Left renal cortex interstitium (tissue), 4 donors: ENCODE results near the gene POGZ. TPM values are rescaled to one million over a fixed set of nuclear protein-coding genes. Genes with fewer than 3 reads are reported as not detected.
"Not testable (repeated sequence)": the region's sequence is repeated elsewhere in the genome, so short reads cannot be mapped to it uniquely, and the experiment has no call there.

ENCODE experiments used
- DNase-seq, 4 donors: peaks; one replicate each; pipeline ENCODE4 v3.0.0-alpha.2; 2013; ENCODE audit warnings: low read depth in 4 of 4, low spot score in 2 of 4, missing footprints in 1 of 4
- polyA plus RNA-seq, 4 donors: library from polyadenylated mRNA; unstranded; fragments of 120-200 nt; gene quantifications; one replicate each; pipeline ENCODE4 v1.2.1, GENCODE V29; 2013; ENCODE audit not compliant: insufficient read length in 4 of 4

The POGZ gene
- polyA plus RNA-seq, 4 donors, result 75.0 to 170 (median 125) TPM

DNA sequence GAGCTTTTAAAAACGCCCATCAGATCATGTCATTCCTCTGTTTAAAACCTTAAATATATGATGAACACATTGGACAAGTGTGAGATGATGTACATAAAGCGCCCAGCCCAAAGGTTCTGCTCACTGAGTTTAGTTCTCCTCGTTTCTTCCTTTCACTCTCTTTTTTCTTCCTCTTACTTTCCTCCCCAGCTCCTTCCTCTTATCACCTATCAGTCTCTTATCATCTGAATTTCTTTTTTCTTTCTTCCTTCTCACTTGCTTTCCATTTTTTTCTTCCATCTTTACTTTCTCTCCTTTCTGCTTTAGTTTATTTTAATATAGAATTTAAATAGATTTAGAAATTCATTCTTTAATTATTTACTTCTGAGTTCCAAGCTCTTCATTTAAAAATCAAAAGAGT, 17.8 kb upstream of the POGZ start:
- DNase-seq, result no peak

DNA sequence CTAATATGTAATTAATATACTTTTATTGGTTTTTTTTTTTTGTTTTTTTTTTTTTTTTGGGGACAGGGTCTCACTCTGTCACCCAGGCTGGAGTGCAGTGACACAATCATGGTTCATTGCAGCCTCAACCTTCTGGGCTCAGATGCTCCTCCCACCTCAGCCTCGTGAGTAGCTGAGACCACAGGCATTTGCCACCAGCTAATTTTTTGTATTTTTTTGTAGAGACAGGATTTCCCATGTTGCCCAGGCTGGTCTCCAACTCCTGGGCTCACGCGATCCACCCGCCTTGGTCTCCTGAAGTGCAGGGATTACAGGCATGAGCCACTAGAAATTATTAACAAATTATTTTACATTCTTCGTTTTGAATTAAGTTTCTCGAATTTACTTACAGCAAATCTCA, 16.8 kb upstream of the POGZ start:
- no peak for DNase-seq

DNA sequence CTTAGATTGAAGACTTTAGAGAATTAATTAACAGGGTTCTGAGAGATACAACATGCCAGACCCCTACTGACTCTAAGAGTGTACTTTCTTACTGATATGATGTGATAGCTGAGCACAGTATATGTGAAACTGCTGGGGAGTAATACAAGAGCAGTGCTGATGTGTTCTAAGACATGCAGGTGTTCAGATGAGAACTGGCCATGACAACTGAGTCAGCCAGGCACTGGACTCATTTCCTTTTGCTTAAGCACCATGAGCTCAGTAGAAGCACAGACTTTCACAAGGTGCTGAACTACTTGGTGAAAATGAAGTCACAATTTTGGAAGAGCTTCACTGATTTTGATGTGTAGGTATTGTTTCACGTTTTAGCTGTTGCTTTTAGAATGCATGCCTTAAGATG, 15.9 kb upstream of the POGZ start:
- DNase-seq, result no peak

DNA sequence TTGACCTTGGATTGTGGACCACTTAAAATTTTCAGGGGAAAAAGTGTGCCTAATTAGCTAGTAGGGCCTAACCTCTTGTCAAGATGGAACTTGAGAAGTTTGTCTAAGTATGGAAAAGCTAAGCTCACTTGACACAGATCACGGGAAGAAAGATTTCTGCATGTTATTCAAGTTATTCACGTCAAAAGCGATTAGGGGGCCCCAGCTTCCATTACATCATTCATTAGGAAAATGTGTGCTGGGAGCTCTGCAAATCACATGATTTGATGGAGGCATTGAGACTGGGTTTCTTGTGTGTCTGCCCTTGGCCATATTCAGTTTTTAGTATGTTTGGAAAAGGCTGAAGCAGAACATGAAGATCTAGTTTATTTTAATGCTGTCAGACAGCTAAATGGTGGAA, 15.5 kb upstream of the POGZ start:
- DNase-seq, result no peak

DNA sequence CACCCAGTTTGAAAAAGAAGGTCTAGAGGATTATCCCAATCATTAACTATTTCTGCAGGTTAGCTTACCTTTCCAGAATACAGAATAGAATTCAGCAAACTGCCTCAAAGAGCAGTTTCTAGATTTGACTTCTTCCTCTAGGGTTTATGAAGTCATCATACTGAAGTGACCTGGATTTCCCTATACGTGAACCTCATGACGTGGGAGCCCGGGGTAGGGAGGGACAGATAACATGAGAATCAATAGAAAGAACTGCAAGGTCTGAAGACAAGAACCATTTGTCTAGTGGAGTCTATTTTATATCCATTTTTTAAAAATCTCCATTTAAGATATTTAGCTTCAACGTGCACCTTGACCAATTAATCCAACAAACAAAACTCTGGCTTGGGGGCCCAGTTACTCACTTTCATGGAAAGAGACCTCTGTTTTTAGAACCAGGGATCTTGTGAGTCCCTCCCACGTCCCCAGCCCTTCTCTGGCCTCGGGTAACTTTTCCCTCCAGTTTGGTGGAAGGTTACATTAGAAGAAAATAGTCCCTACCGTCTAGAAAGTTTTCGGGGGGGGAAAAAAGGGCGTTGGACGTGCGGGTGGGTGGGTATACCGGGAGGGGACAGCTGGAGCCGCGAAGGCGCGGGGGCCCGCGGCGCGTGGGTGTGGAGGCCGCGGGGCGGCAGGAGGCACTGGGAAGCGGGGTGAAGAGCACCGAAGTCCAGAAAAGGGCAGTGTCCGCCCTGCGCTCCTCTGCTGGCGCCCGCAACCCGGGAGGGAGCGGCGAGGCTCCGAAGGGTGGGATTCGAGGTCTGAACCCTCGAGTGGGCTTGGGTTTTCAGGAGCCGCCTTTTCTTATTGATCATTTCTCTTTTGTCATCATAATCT, 13.8 kb upstream of the POGZ start:
- DNase-seq, result peak in 2 of 4 donors; percentile 62 to 71

DNA sequence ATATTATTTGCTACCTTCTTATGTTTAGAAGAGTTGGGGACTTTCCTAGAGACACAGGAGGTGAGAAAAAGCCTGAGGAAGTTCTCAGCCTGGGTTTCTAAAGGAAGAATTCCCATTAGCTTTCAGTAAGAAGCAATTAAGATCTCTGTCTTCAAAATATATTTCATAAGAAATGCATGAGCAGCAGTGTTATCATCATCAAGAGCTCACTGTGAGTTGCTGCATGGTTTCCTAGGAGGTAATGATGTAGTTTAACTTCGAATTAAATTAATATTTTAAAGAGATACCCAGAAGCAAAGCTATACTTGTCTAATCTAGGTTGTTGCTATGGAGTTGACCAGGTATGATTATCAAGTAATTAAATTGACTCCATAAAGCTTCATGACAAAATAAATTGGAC, 5.7 kb upstream of the POGZ start:
- no peak for DNase-seq

DNA sequence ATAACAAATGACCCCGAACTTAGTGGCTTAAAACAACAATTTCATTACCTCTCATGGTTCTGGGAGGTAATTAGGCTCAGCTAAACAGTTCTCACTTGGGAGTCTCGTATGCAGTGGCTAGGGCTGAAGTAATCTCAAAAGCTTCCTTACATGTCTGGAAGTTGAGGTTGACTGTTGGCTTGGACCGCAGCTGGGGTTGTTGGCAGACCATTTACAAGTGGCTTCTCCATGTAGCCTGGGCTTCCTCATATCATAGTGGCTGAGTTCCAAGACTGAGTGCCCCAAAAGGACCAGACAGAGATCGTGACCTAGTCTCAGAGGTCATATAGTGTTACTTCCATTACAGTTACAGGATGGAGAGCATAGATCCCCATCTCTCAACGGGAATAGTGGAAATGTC, 2.4 kb upstream of the POGZ start:
- DNase-seq, result no peak

DNA sequence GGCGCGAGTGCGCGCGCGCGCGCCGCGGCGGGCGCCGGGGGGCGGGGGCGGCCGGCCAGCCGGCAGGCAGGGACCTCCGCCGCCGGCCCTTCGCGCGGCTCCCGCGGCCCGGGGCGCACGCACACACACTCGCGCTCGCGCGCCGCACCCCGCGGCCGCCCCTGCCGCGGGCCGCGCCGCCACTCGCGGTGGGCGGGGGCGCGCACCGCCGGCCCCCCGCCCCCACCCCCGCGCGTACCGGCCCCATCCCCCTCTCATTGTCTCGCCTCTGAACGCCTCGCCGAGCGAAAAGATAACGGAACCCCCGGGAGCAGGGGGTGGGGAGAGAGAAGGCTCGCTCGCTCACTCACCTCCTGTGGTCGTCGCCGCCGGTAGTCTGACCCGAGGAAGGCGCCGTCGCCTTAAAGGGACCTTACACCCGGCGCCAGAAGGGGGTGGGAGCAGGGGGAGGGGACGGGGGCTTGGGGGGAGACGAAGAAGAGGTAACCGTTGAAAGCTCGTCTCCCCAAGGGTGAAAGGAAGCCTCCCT, 428 bp downstream of the POGZ start:
- DNase-seq, result no peak

DNA sequence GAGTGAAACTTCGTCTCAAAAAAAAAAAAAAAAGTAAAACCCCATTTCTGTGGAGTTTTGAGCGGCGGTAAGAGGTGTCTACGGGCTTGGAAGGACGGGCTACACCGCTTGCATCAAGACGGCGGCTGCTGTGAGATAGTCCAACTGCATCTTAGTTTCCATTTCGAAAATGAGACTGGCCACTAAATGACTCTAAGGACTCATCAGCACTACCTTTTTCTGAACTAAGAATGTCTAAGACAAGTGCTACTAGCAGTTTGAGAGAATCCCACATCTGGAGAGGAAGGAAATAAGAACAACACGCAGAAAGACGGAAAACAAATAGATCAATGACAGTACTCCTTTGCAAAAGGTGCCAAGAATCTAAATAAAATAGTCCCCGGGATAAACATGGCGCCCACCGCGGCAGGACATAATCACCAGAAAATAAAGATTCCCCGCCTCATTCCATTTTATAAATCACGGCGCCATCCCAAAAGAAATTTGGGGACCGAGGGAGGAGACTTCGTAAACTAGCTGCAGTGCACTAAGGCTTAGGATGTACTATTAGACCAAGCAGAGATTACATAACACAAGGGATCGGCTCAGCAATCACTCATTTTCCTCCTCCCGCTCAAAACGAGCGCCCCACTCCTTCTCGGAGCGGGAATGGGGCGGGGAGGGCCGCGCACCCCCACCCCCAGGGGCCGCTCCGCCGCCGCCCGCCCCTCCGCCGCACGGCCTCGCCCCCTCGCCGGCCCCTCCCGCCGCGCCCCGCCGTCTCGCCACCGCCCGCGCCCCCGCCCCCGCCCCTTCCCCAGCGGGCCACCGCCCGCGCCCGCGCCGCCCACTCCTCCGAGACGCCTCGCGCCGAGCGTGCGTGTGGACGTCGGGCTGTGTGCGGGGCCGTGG, 1.1 kb downstream of the POGZ start:
- DNase-seq, result peak in 3 of 4 donors; percentile 60 to 75 (median 72)

DNA sequence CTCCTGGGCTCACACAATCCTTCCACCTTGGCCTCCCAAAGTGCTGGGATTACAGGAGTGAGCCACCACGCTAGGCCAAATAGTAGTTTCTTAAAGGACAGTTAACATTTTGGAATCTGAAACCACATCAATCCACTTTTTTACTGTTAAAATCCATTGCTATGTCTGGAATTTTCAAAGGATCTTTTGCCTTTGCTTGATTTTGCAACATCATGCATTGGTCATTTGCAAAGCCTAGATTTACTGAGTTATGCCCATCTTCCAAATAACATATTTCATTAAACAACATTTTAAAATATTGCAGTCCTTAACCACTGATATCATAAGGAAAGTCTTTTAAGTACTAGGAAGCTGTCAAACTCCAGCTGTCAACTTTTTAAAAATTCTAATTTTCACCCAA, 3.3 kb downstream of the POGZ start:
- DNase-seq, result no peak

DNA sequence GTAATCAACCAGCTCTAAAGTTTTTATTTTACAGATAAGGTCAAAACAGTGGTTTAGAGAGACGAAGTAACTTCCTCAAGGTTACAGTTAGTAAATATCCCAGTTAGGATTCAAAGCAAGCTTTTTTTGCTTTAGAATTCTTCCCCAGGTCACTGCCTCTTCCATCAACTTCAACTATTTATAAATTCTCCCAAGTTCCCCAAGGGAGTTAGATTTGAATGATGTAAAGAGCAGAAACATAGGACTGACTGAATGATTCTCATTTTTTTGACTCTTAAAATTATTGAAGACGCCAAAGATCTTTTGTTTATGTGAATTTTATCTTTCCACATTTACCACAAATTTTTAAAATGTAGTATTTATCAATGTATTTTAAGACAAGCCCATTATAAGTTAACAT, 4.1 kb downstream of the POGZ start:
- DNase-seq, result no peak

DNA sequence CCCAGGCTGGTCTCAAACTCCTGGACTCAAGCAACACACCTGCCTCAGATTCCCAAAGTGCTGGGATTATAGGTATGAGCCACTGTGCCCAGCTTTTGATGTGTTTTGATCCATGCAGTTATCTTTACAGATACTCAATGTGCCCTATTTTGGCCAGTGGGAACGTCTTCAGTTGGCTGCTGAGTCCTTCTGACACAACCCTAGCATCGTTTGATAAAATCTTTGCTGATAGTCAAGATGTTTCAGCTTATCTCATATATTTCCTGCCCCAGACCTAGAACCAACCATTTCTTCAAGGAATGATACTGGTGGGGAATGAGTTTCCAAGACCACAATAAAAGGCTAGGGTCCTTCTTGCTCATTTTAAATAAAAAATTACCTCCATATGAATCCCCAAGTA, 11.6 kb downstream of the POGZ start:
- no peak for DNase-seq

DNA sequence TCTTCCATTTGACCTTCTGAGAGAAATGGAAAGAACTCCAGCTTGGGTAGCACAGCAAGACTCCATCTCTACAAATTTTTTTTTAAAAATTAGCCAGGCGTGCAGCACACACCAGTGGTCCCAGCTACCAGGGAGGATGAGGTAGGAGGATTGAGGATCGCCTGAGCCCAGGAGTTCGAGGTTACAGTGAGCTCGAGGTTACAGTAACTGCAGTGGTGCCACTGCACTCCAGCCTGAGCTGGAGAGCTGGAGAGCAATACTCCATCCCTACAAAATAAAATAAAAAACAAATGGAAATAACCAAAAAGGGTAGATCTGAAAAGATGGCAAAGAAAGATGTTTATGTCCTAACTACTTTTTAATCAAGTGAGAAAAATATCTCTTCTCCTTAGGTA, 14.5 kb downstream of the POGZ start:
- no peak for DNase-seq

DNA sequence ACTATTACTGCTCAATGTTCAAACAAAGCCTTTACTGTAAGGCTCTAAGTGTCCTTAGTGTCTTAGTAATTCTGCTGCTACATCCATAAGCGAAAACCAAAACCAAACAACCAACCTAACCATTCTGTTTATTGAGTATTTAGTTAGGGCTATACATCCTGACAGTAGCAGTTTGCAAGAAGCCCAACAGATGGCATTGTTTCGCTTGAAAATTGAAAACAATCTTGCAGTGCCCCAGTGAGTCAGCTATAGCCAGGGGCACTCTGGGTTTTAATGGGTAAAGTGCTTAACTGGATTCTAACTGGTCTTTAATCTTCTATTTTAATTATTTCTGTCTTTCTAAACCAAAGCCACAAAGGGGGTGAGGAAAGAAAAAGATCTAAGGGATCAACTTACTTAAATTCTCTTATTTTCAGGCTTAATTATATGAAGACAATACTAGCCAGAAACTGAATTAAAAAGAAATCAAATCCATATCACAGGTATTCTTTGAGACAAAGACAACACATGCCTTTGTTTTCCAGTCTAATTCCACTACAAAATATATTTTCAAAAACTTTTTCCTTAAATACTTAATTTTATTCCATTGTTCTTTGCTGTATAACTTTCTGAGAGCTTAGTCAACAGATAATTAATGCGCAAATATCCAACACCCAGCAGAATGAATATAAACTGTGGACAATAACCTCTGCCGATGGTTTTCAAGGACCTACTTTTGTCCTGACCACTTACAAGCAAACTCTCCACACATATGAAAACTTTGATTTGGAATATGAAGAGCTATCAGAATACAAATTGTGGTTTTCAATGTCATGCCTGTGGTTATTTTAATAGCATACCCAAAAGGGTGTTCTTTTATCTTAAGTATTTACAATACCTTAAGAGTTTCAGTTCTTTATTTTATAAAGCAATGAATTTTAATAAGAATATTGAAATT, 15.2 kb downstream of the POGZ start:
- peak in 1 of 4 donors; percentile 54 for DNase-seq

DNA sequence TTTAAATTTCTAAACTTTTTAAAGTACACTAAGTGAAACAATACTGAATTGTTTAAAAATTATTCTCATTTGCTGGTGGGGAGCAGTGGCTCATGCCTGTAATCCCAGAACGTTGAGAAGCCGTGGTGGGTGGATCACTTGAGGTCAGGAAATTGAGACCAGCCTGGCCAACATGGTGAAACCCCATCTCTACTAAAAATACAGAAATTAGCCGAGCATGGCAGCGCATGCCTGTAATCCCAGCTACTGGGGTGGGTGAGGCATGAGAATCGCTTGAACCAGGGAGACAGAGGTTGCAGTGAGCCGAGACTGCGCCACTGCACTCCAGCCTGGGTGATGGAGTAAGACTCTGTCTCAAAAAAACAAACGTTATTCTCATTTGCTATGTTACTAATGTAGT, 21.9 kb downstream of the POGZ start:
- DNase-seq, result not testable (repeated sequence)

DNA sequence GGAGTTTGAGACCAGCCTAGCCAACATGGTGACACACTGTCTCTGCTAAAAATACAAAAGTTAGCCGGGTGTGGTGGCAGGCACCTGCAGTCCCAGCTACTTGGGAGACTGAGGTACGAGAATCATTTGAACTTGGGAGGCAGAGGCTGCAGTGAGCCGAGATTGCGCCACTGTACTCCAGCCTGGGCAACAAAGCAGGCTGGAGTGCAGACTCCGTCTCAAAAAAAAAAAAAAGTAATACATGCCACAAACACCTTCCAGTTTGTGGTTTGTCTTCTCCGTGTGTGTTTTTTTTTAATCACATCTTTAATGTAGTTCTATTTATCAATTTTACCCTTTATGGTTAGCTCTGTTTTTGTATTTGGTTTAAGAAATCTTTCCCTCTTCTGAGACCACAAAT, 22.3 kb downstream of the POGZ start:
- no peak for DNase-seq

DNA sequence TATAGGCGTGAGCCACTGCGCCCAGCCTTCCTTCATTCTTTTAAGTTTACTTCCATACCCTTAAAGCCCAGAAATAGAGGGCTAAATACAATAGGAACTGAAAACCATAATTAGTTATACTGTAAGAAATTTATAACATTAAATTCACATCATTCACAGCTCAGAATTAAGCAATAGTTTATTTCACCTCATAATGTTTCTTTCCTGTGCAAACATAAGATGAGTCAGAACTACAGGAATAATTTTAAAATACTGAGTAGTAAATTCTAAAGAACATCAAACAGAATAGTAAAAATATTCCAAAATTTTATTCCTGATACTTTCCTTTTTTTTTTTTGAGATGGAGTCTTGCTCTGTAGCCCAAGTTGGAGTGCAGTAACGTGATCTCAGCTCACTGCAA, 24.1 kb downstream of the POGZ start:
- DNase-seq, result no peak

DNA sequence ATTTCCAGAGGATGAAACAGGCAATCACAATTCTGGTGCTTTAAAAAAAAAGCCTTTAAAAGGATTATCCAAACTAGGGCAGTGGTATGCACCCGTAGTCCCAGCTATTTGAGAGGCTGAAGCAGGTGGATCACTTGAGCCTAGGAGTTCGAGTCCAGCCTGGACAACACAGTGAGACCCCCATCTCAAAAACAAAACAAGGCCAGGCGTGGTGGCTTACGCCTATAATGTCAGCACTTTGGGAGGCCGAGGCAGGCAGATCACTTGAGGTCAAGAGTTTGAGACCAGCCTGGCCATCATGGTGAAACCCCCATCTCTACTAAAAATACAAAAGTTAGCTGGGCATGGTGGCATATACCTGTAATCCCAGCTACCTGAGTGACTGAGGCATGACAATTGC, 25.5 kb downstream of the POGZ start:
- DNase-seq, result not testable (repeated sequence)

DNA sequence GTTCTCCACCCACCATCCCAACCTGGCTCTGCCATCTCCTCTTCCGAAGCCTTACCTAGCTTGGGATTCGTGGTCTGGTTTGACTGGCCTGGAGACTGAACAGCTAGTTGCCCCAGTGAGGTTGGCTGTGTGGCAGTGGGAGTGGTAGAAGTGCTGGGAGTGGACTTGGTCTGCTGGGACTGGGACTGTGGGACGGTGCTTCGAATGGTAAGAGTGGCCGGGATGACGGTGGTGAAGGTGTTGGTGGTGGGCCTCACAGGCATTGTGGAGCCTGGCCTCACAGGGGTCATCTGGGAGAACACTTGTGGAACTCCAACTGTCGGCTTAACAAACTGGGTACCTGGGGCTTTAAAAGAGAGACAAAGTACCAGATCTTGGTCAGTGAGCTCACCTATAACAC, 31.2 kb downstream of the POGZ start:
- no peak for DNase-seq

DNA sequence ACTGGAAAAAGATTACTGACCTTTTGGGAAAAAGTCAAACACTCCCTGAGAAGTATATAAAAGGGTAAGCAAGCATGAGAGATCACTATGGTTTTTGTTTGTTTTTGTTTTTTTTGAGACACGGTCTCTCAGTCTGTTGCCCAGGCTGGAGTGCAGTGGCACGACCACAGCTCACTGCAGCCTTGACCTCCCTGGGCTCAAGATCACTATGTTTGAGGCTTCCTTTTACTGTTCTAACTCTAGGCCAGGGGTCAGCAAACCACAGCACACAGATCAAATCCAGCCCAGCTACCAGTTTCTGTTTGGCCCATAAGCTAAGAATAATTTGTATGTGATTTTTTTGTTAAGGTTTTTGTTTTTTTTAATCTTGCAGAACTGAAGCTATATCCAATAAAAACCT, 34.2 kb downstream of the POGZ start:
- DNase-seq, result no peak
